Parathyroid adenoma (tissue), 2 donors: ENCODE results near the gene PTPN14.
"Not testable (repeated sequence)": the region's sequence is repeated elsewhere in the genome, so short reads cannot be mapped to it uniquely, and the experiment has no call there.

Source experiments
- H2AFZ ChIP-seq: fragments of 300-600 bp; sonication (generic); one replicate; pipeline ENCODE4 v1.7.0; 2017; ENCODE audit warnings: antibody characterized with exemption, mild to moderate bottlenecking
- H3K27ac ChIP-seq: fragments of 300-600 bp; sonication (generic); one replicate; pipeline ENCODE4 v1.7.0; 2017
- H3K27me3 ChIP-seq: fragments of 300-600 bp; sonication (generic); one replicate; pipeline ENCODE4 v1.7.0; 2017; ENCODE audit warnings: low read length; ENCODE audit not compliant: control insufficient read depth, insufficient read depth
- H3K36me3 ChIP-seq: fragments of 300-600 bp; sonication (generic); one replicate; pipeline ENCODE4 v1.7.0; 2017; ENCODE audit warnings: low read length; ENCODE audit not compliant: control insufficient read depth, insufficient read depth
- H3K4me1 ChIP-seq: fragments of 300-600 bp; sonication (generic); one replicate; pipeline ENCODE4 v1.7.0; 2017; ENCODE audit warnings: control low read depth
- H3K4me2 ChIP-seq: fragments of 300-600 bp; sonication (generic); one replicate; pipeline ENCODE4 v1.7.0; 2017; ENCODE audit warnings: low read length
- H3K4me3 ChIP-seq: fragments of 300-600 bp; sonication (generic); one replicate; pipeline ENCODE4 v1.7.0; 2017; ENCODE audit warnings: low read depth, low read length
- H3K79me2 ChIP-seq: fragments of 300-600 bp; sonication (generic); one replicate; pipeline ENCODE4 v1.7.0; 2017; ENCODE audit warnings: control low read depth
- H3K9ac ChIP-seq: fragments of 300-600 bp; sonication (generic); one replicate; pipeline ENCODE4 v1.7.0; 2017; ENCODE audit warnings: mild to moderate bottlenecking
- H3K9me3 ChIP-seq: fragments of 300-600 bp; sonication (generic); one replicate; pipeline ENCODE4 v1.7.0; 2017; ENCODE audit warnings: low read length; ENCODE audit not compliant: control insufficient read depth
- CTCF ChIP-seq: fragments of 300-600 bp; sonication (generic); IDR thresholded peaks from one replicate; pipeline ENCODE4 v1.7.0; 2017; ENCODE audit warnings: antibody characterized with exemption, mild to moderate bottlenecking
- donor health status: primary hyperparathyroidism.

PTPN14 gene

GRCh38 chr1:214583113-214583512 is 31.7 kb upstream of the PTPN14 start:
- H3K36me3 ChIP-seq: no peaks in the 10 kb centered on the region
- H3K9me3 ChIP-seq: no peaks in the 10 kb centered on the region
- no peaks in the 10 kb centered on the region for H3K27me3 ChIP-seq
- no peaks in the 10 kb centered on the region for H3K4me1 ChIP-seq
- H3K4me2 ChIP-seq: no peak overlapping the region
- H2AFZ ChIP-seq: no peak overlapping the region
- no peak overlapping the region for H3K4me3 ChIP-seq
- no peaks in the 10 kb centered on the region for H3K79me2 ChIP-seq
- no peak for TF ChIP-seq CTCF
- H3K27ac ChIP-seq: no peak overlapping the region
- H3K9ac ChIP-seq: no peak overlapping the region

GRCh38 chr1:214582289-214582891 is 31.0 kb upstream of the PTPN14 start:
- Histone ChIP-seq H3K9me3 (no peaks in the 10 kb centered on the region), H3K4me2 (no peak overlapping the region), H3K4me1 (no peaks in the 10 kb centered on the region), H3K27me3 (no peaks in the 10 kb centered on the region), H3K9ac (no peak overlapping the region), H3K36me3 (no peaks in the 10 kb centered on the region), H2AFZ (no peak overlapping the region), H3K27ac (no peak overlapping the region), H3K4me3 (no peak overlapping the region), H3K79me2 (no peaks in the 10 kb centered on the region)
- TF ChIP-seq CTCF: no peak

DNA sequence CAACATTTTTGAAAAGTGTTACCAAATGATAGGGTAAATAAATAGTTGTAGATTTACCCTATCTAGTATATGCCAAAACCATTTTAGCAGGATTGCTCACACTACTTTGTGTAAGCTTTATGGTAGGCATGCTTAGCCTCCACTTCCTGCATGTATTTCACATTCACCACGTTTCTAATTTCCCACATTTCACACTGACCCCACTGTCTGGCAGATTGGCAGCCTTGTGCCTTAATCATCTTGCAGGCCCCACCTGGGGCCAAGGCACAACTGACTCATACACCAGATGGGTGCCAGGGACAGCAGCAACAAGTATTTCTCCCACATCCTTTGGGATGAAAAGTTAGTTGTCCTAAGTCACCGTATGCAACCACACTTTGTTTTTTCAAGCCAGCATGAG is 30.4 kb upstream of the PTPN14 start:
- no peak overlapping the region for H3K4me2 ChIP-seq
- no peak overlapping the region for H3K9ac ChIP-seq
- no peaks in the 10 kb centered on the region for H3K27me3 ChIP-seq
- no peak overlapping the region for H2AFZ ChIP-seq
- no peaks in the 10 kb centered on the region for H3K4me1 ChIP-seq
- TF ChIP-seq CTCF: no peak
- no peaks in the 10 kb centered on the region for H3K79me2 ChIP-seq
- H3K36me3 ChIP-seq: no peaks in the 10 kb centered on the region
- no peak overlapping the region for H3K4me3 ChIP-seq
- no peaks in the 10 kb centered on the region for H3K9me3 ChIP-seq
- H3K27ac ChIP-seq: no peak overlapping the region

DNA sequence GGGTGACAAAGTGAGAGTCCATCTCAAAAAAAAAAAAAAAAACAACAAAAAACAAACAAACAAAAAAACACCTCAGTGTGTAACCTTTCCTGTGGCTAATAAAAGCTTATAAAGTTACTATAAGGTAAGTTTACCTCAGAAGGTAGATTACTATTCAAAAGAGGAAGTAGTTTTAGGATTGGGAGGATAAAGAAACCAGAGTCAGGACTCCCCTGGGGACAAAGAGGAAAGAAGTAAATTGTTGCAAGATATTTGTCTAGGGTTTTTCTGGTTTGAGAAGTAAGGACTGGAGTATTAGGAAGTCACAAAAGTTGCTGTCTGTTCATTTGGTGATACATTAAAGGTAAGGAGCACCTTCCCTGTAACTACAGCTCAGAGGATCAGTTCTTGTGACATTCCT is 27.8 kb upstream of the PTPN14 start:
- Histone ChIP-seq H3K4me3 (no peak overlapping the region), H2AFZ (no peak overlapping the region), H3K9ac (no peak overlapping the region), H3K27me3 (no peaks in the 10 kb centered on the region), H3K36me3 (no peaks in the 10 kb centered on the region), H3K79me2 (no peaks in the 10 kb centered on the region), H3K4me1 (no peaks in the 10 kb centered on the region), H3K9me3 (no peaks in the 10 kb centered on the region), H3K4me2 (no peak overlapping the region), H3K27ac (no peak overlapping the region)
- no peak for TF ChIP-seq CTCF

- H3K79me2 ChIP-seq, H3K9me3 ChIP-seq, H3K4me2 ChIP-seq, H3K4me3 ChIP-seq, H2AFZ ChIP-seq, H3K4me1 ChIP-seq, H3K27me3 ChIP-seq, H3K36me3 ChIP-seq, H3K27ac ChIP-seq, H3K9ac ChIP-seq: not testable (repeated sequence)
Measured at GRCh38 chr1:214576120-214576519, 24.7 kb upstream of the PTPN14 start.
